Activated CD4-positive, alpha-beta T cell treated with anti-CD3 and anti-CD28 coated beads, Interleukin-10, Interleukin-2, amounts not matched to agents 100 ng/mL and 50 ng/mL, durations not matched to agents 16 hours and 8 hours (primary cell): ENCODE measurements around the gene DCLK1.

ENCODE experiments used
- DNase-seq: peaks from one replicate; pipeline ENCODE4 v3.0.0-alpha.2; 2020

DCLK1 gene

DNA sequence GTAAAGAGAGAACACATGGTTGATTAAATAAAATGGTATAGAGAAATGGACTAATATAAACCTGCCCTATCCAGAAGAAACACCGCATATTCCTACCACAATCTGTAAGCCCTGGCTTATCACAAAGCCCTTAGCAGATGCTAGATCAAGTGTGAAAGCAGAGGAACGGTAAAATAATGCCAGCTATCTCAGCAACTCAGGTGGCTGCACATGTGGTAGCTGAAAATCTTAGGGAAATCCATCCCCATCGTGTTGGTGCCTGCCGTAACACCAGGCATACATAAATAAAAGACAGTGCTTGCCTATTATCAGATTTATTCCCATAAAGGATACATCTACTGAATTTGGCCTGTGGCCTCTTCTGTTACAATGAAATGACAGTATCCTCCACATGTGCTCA lies 350.6 kb downstream of the DCLK1 start:
- DNase-seq: no peak

DNA sequence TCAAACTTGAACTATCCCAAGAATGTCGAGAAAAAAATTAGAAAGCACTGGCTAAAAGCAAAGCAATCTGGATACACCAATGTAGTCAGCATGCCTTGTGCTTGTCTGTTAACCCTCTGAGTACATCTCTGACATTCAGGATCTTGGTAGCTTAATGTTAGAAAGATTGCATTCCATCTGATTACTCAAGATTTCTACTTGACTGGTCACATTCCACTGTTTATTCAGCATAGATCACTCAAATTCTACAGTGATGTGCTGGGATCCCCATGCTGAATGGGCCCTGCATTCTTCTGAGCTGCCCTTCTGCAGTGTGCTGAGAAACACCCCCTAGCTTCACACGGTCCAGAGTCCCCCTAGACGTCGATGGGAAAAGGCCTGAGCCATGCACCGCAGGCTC lies 359.3 kb downstream of the DCLK1 start:
- DNase-seq: no peak

GRCh38 chr13:35770756-35771297 lies 360.4 kb downstream of the DCLK1 start:
- DNase-seq: no peak

DNA sequence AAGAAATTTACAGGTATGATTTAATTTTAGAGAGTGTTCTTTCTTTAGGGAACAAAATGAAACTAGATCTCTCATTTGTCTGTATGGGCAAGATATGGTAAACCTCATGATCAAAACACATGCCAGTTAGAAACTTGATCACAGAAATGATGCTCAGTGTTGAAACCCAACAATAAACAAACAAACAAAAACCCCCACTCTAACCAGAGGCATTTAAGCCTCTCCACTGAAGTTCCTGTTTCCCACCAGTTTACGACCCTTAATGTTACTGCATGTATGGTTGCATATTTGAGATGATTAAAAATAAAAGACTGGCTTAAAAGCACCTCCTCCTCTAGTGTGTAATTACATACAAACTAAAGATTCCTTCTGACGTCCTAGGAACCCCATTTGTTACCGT lies 361.4 kb downstream of the DCLK1 start:
- no peak for DNase-seq

DNA sequence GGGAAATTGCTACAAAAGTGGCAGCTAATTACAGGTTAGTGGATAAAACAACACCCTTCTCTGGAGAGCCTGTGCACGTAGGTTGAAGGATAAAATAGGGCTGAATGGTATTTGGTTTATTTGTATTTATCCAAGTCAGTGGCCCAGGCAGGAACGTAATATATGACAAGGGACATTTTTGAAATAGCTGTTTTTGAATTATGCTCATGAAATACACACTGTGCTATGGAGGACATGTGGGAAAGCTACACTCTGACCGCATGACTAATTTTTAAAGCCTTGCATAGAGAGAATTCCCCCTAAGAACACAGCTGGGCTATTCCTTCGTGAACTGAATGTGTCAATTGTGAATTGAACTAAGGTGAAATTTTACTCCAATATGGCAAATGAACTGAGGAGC lies 362.6 kb downstream of the DCLK1 start:
- no peak for DNase-seq

GRCh38 chr13:35768073-35768472 lies 363.1 kb downstream of the DCLK1 start:
- DNase-seq: no peak

DNA sequence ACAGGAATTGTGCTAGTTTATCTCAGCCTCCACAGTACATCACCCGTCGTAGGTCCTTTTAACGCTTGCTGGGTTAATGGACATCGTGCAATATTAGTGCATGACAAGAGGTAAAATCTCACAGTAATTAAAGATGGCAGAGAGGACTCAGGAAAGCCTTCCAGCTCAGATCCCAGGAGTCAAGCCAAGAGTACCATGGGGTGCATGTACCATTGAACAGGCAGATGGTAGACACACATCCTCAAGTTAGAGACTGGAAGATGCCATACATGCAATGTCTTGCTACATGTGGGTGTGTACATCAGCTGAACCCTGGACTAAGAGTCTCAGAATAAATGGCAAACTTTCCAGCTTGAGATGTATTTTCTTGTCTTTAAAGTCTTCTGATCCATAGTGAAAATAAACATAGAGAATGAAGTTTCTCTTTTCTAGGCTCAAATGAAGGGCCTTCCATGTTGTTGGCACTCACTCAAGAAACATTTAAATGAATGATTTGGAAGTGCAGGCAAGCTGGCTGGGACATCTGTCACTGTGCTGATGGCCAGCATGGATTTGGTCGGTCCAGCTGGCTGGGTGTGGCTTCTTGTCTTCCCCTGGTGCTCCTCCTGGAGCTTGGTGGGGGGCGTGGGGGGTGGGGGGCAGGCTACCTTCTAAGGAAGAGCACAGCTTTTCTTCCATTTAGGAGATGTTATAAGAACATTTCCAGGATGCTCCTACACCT lies 363.8 kb downstream of the DCLK1 start:
- DNase-seq: no peak

- DNase-seq: no peak
These were observed 364.5 kb downstream of the DCLK1 start for GRCh38 chr13:35766663-35767062.

DNA sequence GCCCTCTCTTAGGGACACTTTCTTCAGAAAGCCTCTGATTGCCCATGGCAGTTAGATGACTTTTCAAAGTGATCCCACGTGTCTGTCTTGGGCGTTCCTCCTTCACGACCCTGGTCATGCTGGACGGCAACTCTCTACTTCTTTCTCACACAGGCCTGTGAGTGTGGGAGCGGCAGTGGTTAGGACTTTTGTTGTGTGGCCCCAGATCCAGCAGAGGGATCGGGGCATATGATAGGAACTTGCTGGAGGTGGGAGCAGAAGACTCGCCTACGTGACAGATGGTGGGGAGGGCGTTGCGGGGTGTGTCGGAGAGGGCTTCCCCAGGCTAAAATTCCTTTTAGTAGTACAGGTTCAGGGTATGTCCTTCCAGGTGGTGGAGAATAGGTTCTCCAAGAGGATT lies 365.2 kb downstream of the DCLK1 start:
- no peak for DNase-seq

DNA sequence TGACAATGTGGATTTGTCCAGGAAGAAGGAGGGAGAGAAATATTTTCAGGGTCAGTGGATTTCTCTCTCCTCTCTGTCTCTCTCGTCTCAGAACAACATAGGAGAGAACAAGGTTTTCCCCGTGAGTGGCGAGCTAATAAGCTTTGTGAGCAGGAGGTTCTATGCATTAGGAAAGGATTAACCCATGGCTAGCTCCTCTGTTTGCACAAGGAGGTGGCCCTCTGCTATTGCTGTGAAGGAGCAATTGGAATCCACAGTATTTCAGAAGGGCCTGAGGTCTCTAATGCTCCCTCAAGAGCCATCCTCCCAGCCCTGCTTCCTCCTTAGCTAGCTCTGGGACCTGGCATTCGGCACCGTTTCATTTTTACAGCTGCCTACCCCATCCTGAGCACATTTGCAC lies 365.8 kb downstream of the DCLK1 start:
- DNase-seq: no peak

DNA sequence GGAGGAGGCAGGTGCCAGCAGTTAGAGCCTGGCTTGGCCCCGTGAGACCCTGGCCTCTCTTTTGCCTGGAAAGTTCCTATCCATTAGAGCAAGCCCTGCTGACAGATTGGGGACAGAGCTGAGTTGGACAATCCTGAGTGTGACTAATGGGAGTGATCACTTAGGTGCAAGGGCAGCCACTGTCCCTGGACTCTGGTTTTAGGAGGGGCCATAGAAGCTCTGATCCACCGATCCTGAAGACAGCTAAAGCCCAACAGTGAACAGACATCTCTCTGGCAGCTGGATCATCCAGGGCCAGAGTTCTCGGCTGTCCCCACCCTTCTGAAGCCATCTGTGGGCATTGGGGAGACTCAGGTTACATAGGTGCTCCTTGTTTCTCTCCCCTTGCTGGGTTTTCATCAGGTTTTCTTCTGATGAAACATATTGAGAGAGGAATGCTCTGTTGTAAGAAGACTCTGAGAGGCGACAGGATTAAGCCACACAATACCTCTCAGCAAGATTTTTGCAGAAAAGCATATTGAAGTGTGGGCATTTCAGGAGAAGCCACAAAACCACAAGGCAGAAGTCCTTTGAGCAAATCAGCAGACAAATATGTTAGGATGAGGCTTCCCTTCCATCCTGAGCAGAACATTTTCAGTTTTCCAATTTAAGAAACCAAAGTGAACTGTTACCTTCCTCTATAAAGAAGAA lies 366.7 kb downstream of the DCLK1 start:
- DNase-seq: no peak

- no peak for DNase-seq
These were observed 367.4 kb downstream of the DCLK1 start for GRCh38 chr13:35763782-35764123.

DNA sequence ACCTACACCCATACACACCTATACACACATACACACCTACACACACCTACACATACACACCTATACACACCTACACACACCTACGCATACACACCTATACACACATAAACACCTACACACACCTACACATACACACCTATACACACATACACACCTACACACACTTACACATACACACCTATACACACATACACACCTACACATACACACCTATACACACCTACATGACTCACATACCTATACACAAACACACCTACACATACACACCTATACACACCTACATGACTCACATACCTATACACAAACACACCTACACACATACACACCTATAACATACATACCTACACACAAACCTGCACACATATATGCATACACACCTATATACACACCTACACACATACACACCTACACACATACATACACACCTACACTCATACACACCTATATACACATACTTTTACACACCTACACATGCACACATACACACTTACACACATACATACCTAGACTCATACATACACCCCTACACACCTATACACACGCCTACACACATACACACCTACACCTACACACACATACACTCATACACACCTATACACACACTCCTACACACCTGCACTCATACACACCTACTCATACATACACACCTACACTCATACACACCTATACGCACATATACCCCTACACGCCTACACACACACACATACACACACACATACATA lies 368.0 kb downstream of the DCLK1 start:
- no peak for DNase-seq

DNA sequence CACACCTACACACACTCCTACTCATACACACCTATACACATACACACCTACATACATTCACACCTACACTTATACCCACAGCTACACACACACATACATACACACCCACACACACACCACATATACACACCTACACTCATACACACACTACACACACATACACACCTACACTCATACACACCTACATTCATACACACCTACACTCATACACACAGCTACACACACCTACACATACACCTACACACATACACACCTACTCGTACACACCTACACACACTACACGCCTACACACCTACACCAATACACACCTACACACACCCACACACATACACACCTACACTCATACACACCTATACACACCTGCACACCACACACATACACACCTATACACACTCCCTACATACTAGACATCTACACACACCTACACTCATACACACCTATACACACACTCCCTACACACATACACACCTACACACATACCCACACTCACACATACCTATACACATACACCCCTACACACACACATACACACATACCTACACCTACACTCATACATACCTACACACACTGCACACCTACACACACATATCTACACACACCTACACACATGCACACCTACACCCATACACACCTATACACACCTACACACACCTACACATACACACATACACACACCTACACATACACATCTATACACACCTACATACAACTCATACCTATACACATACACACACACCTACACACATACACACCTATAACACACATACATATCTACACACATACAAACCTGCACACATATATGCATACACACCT lies 369.5 kb downstream of the DCLK1 start:
- DNase-seq: no peak

DNA sequence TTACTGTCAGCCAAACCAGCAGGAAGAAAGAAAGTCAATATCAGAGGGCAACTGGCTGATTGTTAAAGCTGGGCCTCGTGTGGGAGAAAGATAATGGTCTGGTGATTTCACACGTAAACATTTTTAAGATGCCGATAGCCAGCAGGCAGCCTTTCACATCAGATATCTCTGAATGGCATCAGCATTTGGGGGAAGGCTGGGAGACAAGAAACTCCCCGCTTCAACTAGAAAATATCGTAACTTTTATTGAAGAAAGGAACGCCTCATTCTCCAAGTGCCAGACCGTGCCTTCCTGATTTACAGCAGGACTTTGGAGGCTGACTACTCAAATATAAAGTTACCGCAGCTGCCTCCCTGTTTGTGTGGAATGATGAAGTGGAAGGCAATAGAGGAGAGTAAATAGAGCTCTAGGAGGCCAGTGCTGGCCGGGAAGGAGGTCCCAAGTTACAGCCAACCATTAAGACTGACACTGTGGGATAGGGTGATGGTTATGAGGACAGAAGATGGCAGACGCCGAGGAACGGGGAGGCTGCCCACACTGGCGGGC lies 370.4 kb downstream of the DCLK1 start:
- no peak for DNase-seq

GRCh38 chr13:35747594-35747993 lies 383.6 kb downstream of the DCLK1 start:
- no peak for DNase-seq

- no peak for DNase-seq
These were observed 386.5 kb downstream of the DCLK1 start for GRCh38 chr13:35744566-35745178.

GRCh38 chr13:35744144-35744543 lies 387.0 kb downstream of the DCLK1 start:
- no peak for DNase-seq

GRCh38 chr13:35743165-35743564 lies 388.0 kb downstream of the DCLK1 start:
- no peak for DNase-seq

GRCh38 chr13:35741657-35742056 lies 389.5 kb downstream of the DCLK1 start:
- no peak for DNase-seq

- DNase-seq: no peak
These were observed 394.3 kb downstream of the DCLK1 start for GRCh38 chr13:35736876-35737275.

DNA sequence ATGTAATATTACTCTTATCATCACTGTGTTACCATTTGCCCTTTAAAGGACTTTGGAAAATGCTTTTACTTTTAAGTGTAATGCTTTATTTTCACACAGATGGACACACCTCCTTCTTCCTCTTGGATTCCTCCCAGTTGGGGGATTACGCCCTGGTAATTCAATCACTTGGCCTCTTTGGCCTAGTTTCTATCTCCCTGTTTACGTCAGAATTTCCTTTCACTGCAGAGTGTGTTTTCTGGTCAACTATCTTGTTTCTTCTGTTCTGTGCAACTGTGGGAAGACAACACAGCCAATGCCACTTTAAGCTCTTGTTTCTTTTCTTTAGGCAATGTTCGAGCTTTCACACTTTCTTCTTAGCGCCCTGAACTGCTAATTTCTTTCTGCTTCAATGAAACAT lies 397.4 kb downstream of the DCLK1 start:
- DNase-seq: no peak
